ENCODE data around the gene BTAF1.

BTAF1 gene

DNA sequence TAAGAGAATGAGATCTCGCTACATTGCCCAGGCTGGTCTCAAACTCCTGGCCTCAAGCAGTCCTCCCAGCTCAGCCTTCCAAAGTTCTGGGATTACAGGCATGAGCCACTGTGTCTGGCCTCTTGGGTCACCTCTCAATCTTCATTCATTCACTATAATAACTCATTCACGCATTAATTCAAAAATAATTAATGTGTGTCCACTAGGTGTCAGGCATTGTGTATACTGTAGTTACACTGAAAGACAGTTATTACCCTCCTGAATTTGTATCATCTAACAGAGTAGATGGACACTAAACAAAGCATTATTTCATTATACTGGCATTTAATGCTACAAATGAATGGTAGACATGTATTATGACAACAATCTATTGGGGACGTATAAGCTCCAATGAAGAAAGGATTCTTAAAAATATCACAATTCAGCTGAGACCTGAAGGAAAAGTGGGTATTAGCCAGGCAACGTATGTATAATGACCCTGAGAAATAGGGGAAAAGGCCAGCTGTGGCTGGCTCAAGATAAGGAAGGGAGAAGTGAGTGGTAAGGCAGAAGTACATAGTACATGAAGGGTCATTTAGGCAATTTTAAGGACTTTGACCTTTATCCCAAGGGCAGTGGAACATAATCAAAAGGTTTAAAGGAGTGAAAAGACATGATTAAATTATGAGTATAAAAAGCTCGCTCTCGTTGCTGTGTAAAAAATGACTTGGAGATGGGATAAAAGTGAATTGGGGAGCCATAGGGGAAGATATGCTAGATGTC, 150.7 kb downstream of the BTAF1 start:
- no peaks in the 10 kb centered on the region for H3K36me3 ChIP-seq (ENCODE audit: insufficient read depth, low read length)
- DNase-seq: no peak
- TF ChIP-seq EZH2 (IDR thresholded peaks at IDR 0.05; ENCODE audit: borderline replicate concordance, low read depth, low read length, severe bottlenecking): no peak
- TF ChIP-seq, protein P1, sequence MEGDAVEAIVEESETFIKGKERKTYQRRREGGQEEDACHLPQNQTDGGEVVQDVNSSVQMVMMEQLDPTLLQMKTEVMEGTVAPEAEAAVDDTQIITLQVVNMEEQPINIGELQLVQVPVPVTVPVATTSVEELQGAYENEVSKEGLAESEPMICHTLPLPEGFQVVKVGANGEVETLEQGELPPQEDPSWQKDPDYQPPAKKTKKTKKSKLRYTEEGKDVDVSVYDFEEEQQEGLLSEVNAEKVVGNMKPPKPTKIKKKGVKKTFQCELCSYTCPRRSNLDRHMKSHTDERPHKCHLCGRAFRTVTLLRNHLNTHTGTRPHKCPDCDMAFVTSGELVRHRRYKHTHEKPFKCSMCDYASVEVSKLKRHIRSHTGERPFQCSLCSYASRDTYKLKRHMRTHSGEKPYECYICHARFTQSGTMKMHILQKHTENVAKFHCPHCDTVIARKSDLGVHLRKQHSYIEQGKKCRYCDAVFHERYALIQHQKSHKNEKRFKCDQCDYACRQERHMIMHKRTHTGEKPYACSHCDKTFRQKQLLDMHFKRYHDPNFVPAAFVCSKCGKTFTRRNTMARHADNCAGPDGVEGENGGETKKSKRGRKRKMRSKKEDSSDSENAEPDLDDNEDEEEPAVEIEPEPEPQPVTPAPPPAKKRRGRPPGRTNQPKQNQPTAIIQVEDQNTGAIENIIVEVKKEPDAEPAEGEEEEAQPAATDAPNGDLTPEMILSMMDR (IDR thresholded peaks at IDR 0.05; ENCODE audit: borderline replicate concordance, extremely low read depth, low read length, poor library complexity, severe bottlenecking): peak; percentile 35
- no peaks in the 10 kb centered on the region for H3K79me2 ChIP-seq (ENCODE audit: insufficient read depth, low read length)
- no peak overlapping the region for H2AFZ ChIP-seq (ENCODE audit: low read depth, low read length)
- no peaks in the 10 kb centered on the region for H3K27me3 ChIP-seq (ENCODE audit: insufficient read depth, low read length, poor library complexity)
- no peak overlapping the region for H3K27ac ChIP-seq (ENCODE audit: low read length)
- no peak overlapping the region for H3K9ac ChIP-seq (ENCODE audit: low read depth, low read length)
- H4K20me1 ChIP-seq (ENCODE audit: insufficient read depth, low read length): no peaks in the 10 kb centered on the region
- no peak overlapping the region for H3K4me3 ChIP-seq (ENCODE audit: low read depth in 1 of 2, low read length in 2 of 2)
- H3K4me1 ChIP-seq (ENCODE audit: insufficient read depth, low read length): no peaks in the 10 kb centered on the region
- no peak overlapping the region for H3K4me2 ChIP-seq (ENCODE audit: insufficient read depth, low read length)
- no peak for ATAC-seq (ENCODE audit: insufficient read depth, low read depth)
- H3K9me3 ChIP-seq (ENCODE audit: insufficient read depth, low read length, severe bottlenecking): no peaks in the 10 kb centered on the region

DNA sequence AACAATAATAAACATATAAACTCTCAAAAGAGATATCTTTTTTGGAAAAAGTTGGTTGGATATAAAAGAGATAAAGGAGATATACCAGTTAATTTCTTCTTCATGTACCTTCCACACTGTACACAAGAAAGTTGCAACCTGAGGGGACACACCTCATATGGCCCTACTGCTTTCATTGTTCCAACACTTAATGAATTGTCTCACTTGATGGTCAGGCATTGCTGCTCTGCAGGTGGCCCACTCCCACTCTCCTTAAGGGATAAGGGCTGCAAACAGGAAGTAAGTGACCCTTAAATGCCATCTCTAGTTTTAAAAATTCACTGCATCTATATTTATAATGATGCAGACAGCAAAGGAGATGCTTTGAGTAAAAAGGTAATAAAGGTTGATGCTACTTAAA, 152.3 kb downstream of the BTAF1 start:
- Histone ChIP-seq H3K9me3 (ENCODE audit: insufficient read depth, low read length, severe bottlenecking) (no peaks in the 10 kb centered on the region), H3K79me2 (ENCODE audit: insufficient read depth, low read length) (no peaks in the 10 kb centered on the region), H3K4me2 (ENCODE audit: insufficient read depth, low read length) (no peak overlapping the region), H4K20me1 (ENCODE audit: insufficient read depth, low read length) (no peaks in the 10 kb centered on the region), H3K27ac (ENCODE audit: low read length) (no peak overlapping the region), H3K9ac (ENCODE audit: low read depth, low read length) (no peak overlapping the region), H3K36me3 (ENCODE audit: insufficient read depth, low read length) (no peaks in the 10 kb centered on the region), H2AFZ (ENCODE audit: low read depth, low read length) (no peak overlapping the region), H3K27me3 (ENCODE audit: insufficient read depth, low read length, poor library complexity) (no peaks in the 10 kb centered on the region), H3K4me1 (ENCODE audit: insufficient read depth, low read length) (no peaks in the 10 kb centered on the region), H3K4me3 (ENCODE audit: low read depth in 1 of 2, low read length in 2 of 2) (no peak overlapping the region)
- DNase-seq (no peak), ATAC-seq (ENCODE audit: insufficient read depth, low read depth) (no peak)
- TF ChIP-seq, protein P1 (IDR thresholded peaks at IDR 0.05; ENCODE audit: borderline replicate concordance, extremely low read depth, low read length, poor library complexity, severe bottlenecking): no peak
- TF ChIP-seq EZH2 (IDR thresholded peaks at IDR 0.05; ENCODE audit: borderline replicate concordance, low read depth, low read length, severe bottlenecking): no peak

DNA sequence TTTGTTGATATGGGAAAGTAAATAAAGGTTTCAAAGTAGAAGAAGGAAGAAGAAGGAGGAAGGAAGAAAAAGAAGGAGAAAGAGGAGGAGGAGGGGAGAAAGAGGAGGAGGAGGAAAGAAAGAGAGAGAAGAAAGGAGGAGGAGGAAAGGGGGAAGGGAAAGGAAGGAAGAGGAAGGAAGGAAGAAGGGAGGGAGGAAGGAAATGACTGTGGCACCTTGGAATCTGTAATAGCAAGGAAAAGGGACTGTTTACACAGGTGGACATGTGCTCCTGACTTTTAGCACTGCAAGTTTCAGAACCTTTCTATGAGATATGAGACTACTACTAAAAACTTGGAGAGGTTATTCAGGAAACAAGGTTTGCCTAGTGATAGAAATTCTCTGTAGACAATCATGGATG, 153.2 kb downstream of the BTAF1 start:
- no peak overlapping the region for H2AFZ ChIP-seq (ENCODE audit: low read depth, low read length)
- TF ChIP-seq, protein P1 (IDR thresholded peaks at IDR 0.05; ENCODE audit: borderline replicate concordance, extremely low read depth, low read length, poor library complexity, severe bottlenecking): no peak
- no peak for TF ChIP-seq EZH2 (IDR thresholded peaks at IDR 0.05; ENCODE audit: borderline replicate concordance, low read depth, low read length, severe bottlenecking)
- ATAC-seq (ENCODE audit: insufficient read depth, low read depth) (no peak), DNase-seq (no peak)
- H4K20me1 ChIP-seq (ENCODE audit: insufficient read depth, low read length): no peaks in the 10 kb centered on the region
- no peaks in the 10 kb centered on the region for H3K36me3 ChIP-seq (ENCODE audit: insufficient read depth, low read length)
- H3K27ac ChIP-seq (ENCODE audit: low read length): no peak overlapping the region
- no peaks in the 10 kb centered on the region for H3K79me2 ChIP-seq (ENCODE audit: insufficient read depth, low read length)
- H3K4me3 ChIP-seq (ENCODE audit: low read depth in 1 of 2, low read length in 2 of 2): no peak overlapping the region
- no peak overlapping the region for H3K4me2 ChIP-seq (ENCODE audit: insufficient read depth, low read length)
- no peaks in the 10 kb centered on the region for H3K9me3 ChIP-seq (ENCODE audit: insufficient read depth, low read length, severe bottlenecking)
- no peaks in the 10 kb centered on the region for H3K27me3 ChIP-seq (ENCODE audit: insufficient read depth, low read length, poor library complexity)
- H3K9ac ChIP-seq (ENCODE audit: low read depth, low read length): no peak overlapping the region
- H3K4me1 ChIP-seq (ENCODE audit: insufficient read depth, low read length): no peaks in the 10 kb centered on the region
